Measurements from ENCODE around the gene TNFRSF11A. TPM values are rescaled to one million over a fixed set of nuclear protein-coding genes. Genes with fewer than 3 reads are reported as not detected.

TNFRSF11A gene
- total RNA-seq, result 1 to 10 TPM; 1.8 to 2.3 TPM
- under 1 TPM; 0.87 to 0.89 TPM for polyA plus RNA-seq (ENCODE audit: insufficient read length in 2 of 2)
- long read RNA-seq, donor 1, result 0 reads
- long read RNA-seq, donor 2, result 0 reads
- long read RNA-seq, donor 3, result 0 reads
- long read RNA-seq, donor 4, result 0 reads

GRCh38 chr18:62324917-62325805 is at the start of gene TNFRSF11A:
TNFRSF11A (plus strand) TSS chr18:62325310; CDS start chr18:62325353, 43 bp downstream.
- Histone ChIP-seq H3K27ac (ENCODE audit: low read depth, low read length) (no peak within 1 kb of the TSS), H3K4me3 (ENCODE audit: low read depth, low read length) (peak within 1 kb of the TSS; percentile 43), H3K27me3 (ENCODE audit: control insufficient read depth, insufficient read depth, low read length) (peaks cover 61% of the 10 kb centered on the region), H3K4me1 (ENCODE audit: control insufficient read depth, insufficient read depth, low read length) (peaks cover 21% of the 10 kb centered on the region), H3K36me3 (ENCODE audit: control insufficient read depth, insufficient read depth, low read length) (no peaks in the 10 kb centered on the region), H3K9me3 (ENCODE audit: control insufficient read depth, insufficient read depth, low read length) (no peaks in the 10 kb centered on the region)
- WGBS (ENCODE audit: insufficient coverage), result under 1% methylated on average over 99 of the region's 99 CpGs
- DNase-seq (ENCODE audit: low read depth in 4 of 6, low spot score in 6 of 6), result peak in 2 of 6 donors; percentile 43 to 49

- no peak overlapping the region for H3K27ac ChIP-seq (ENCODE audit: low read depth, low read length)
- no peaks in the 10 kb centered on the region for H3K4me1 ChIP-seq (ENCODE audit: control insufficient read depth, insufficient read depth, low read length)
- H3K36me3 ChIP-seq (ENCODE audit: control insufficient read depth, insufficient read depth, low read length), result peaks cover 3% of the 10 kb centered on the region
- no peaks in the 10 kb centered on the region for H3K9me3 ChIP-seq (ENCODE audit: control insufficient read depth, insufficient read depth, low read length)
- WGBS (ENCODE audit: insufficient coverage), result no CpG with 5 or more reads among the region's 1 CpG
- no peaks in the 10 kb centered on the region for H3K27me3 ChIP-seq (ENCODE audit: control insufficient read depth, insufficient read depth, low read length)
- no peak for DNase-seq (ENCODE audit: low read depth in 4 of 6, low spot score in 6 of 6)
- no peak overlapping the region for H3K4me3 ChIP-seq (ENCODE audit: low read depth, low read length)
These were observed 48.1 kb upstream of the TNFRSF11A start for GRCh38 chr18:62277045-62277444.

- no CpG with 5 or more reads among the region's 5 CpGs for WGBS (ENCODE audit: insufficient coverage)
- no peaks in the 10 kb centered on the region for H3K9me3 ChIP-seq (ENCODE audit: control insufficient read depth, insufficient read depth, low read length)
- H3K4me3 ChIP-seq (ENCODE audit: low read depth, low read length), result no peak overlapping the region
- no peaks in the 10 kb centered on the region for H3K27me3 ChIP-seq (ENCODE audit: control insufficient read depth, insufficient read depth, low read length)
- H3K4me1 ChIP-seq (ENCODE audit: control insufficient read depth, insufficient read depth, low read length), result no peaks in the 10 kb centered on the region
- no peak overlapping the region for H3K27ac ChIP-seq (ENCODE audit: low read depth, low read length)
- peaks cover 3% of the 10 kb centered on the region for H3K36me3 ChIP-seq (ENCODE audit: control insufficient read depth, insufficient read depth, low read length)
- DNase-seq (ENCODE audit: low read depth in 4 of 6, low spot score in 6 of 6), result no peak
These were observed 45.5 kb upstream of the TNFRSF11A start for GRCh38 chr18:62279561-62279960.

DNA sequence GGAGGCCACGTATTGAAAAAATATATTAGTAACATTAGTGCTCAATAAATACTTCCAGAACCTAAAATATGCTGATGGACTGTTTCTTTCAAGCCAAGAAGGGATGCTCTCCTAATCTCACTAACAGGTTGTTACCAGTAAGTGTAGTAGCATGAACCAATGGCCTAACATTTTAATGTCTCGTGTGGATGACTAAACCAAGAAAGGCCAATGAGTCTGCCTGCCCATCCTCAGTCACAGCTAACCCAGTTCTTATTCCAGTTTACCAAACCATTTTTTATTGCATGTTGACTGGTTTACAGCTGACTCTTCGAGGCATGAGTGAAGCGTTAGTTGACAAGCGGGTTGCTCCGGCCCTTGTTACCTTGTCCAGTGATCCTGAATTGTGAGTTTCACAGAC is 45.1 kb upstream of the TNFRSF11A start:
- Histone ChIP-seq H3K4me1 (ENCODE audit: control insufficient read depth, insufficient read depth, low read length) (no peaks in the 10 kb centered on the region), H3K27me3 (ENCODE audit: control insufficient read depth, insufficient read depth, low read length) (no peaks in the 10 kb centered on the region), H3K36me3 (ENCODE audit: control insufficient read depth, insufficient read depth, low read length) (no peaks in the 10 kb centered on the region), H3K4me3 (ENCODE audit: low read depth, low read length) (no peak overlapping the region), H3K27ac (ENCODE audit: low read depth, low read length) (no peak overlapping the region), H3K9me3 (ENCODE audit: control insufficient read depth, insufficient read depth, low read length) (no peaks in the 10 kb centered on the region)
- WGBS (ENCODE audit: insufficient coverage), result 98% methylated on average over 5 of the region's 6 CpGs
- DNase-seq (ENCODE audit: low read depth in 4 of 6, low spot score in 6 of 6), result no peak

GRCh38 chr18:62280786-62281185 is 44.3 kb upstream of the TNFRSF11A start:
- no peak overlapping the region for H3K4me3 ChIP-seq (ENCODE audit: low read depth, low read length)
- H3K36me3 ChIP-seq (ENCODE audit: control insufficient read depth, insufficient read depth, low read length), result peaks cover 3% of the 10 kb centered on the region
- WGBS (ENCODE audit: insufficient coverage), result no CpG with 5 or more reads among the region's 1 CpG
- H3K9me3 ChIP-seq (ENCODE audit: control insufficient read depth, insufficient read depth, low read length), result no peaks in the 10 kb centered on the region
- no peaks in the 10 kb centered on the region for H3K4me1 ChIP-seq (ENCODE audit: control insufficient read depth, insufficient read depth, low read length)
- H3K27ac ChIP-seq (ENCODE audit: low read depth, low read length), result no peak overlapping the region
- no peaks in the 10 kb centered on the region for H3K27me3 ChIP-seq (ENCODE audit: control insufficient read depth, insufficient read depth, low read length)
- no peak for DNase-seq (ENCODE audit: low read depth in 4 of 6, low spot score in 6 of 6)

- peak in 1 of 6 donors; percentile 7 for DNase-seq (ENCODE audit: low read depth in 4 of 6, low spot score in 6 of 6)
- H3K27ac ChIP-seq (ENCODE audit: low read depth, low read length), result no peak overlapping the region
- peaks cover 3% of the 10 kb centered on the region for H3K36me3 ChIP-seq (ENCODE audit: control insufficient read depth, insufficient read depth, low read length)
- no peak overlapping the region for H3K4me3 ChIP-seq (ENCODE audit: low read depth, low read length)
- H3K9me3 ChIP-seq (ENCODE audit: control insufficient read depth, insufficient read depth, low read length), result no peaks in the 10 kb centered on the region
- no peaks in the 10 kb centered on the region for H3K27me3 ChIP-seq (ENCODE audit: control insufficient read depth, insufficient read depth, low read length)
- H3K4me1 ChIP-seq (ENCODE audit: control insufficient read depth, insufficient read depth, low read length), result no peaks in the 10 kb centered on the region
- WGBS (ENCODE audit: insufficient coverage), result no CpG with 5 or more reads among the region's 1 CpG
These were observed 43.4 kb upstream of the TNFRSF11A start for GRCh38 chr18:62281684-62282083.

DNA sequence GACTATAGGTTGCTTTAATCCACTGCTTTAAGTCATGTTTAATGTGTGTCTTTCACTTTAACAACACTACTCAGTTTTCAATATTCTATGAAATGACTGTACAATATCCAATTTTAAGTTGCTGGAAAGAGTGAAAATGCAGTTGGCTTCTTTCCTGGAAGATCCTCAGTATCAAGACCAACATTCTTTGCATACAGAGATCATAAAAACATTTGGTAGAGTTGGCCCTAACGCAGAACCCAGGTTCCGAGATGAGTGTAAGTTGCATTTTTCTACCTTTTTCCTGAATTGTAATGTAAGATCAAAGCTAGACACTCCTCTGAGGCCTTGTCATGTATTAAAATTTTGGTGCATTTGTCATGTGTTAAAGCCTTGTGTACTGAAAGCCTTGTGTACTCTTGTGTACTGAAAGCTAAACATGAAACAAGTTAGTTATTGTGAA is 42.9 kb upstream of the TNFRSF11A start:
- peaks cover 3% of the 10 kb centered on the region for H3K36me3 ChIP-seq (ENCODE audit: control insufficient read depth, insufficient read depth, low read length)
- no peak overlapping the region for H3K27ac ChIP-seq (ENCODE audit: low read depth, low read length)
- DNase-seq (ENCODE audit: low read depth in 4 of 6, low spot score in 6 of 6), result peak in 1 of 6 donors; percentile 14
- WGBS (ENCODE audit: insufficient coverage), result no CpG with 5 or more reads among the region's 2 CpGs
- H3K27me3 ChIP-seq (ENCODE audit: control insufficient read depth, insufficient read depth, low read length), result no peaks in the 10 kb centered on the region
- no peaks in the 10 kb centered on the region for H3K9me3 ChIP-seq (ENCODE audit: control insufficient read depth, insufficient read depth, low read length)
- no peak overlapping the region for H3K4me3 ChIP-seq (ENCODE audit: low read depth, low read length)
- H3K4me1 ChIP-seq (ENCODE audit: control insufficient read depth, insufficient read depth, low read length), result no peaks in the 10 kb centered on the region

DNA sequence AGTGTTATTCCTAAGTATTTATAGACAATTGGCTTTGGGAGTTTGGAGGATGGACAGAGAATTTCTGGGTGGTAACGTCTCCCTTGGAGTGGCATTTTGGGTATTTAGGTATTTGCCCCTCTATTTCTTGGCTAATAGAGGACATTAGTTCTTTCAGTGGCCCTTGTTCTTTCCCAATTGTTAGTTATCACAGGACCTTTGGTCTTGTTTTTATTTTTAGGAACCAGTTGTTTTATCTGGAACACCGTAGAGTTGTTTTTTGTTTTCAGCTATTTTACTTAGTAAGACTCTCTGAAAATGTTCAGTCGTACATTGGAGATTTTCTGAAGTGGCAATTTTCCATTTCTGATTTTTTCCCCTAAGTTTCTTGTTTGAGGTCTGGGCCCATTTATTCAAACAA is 40.5 kb upstream of the TNFRSF11A start:
- Histone ChIP-seq H3K36me3 (ENCODE audit: control insufficient read depth, insufficient read depth, low read length) (peaks cover 3% of the 10 kb centered on the region), H3K4me1 (ENCODE audit: control insufficient read depth, insufficient read depth, low read length) (no peaks in the 10 kb centered on the region), H3K27ac (ENCODE audit: low read depth, low read length) (no peak overlapping the region), H3K9me3 (ENCODE audit: control insufficient read depth, insufficient read depth, low read length) (no peaks in the 10 kb centered on the region), H3K4me3 (ENCODE audit: low read depth, low read length) (no peak overlapping the region), H3K27me3 (ENCODE audit: control insufficient read depth, insufficient read depth, low read length) (no peaks in the 10 kb centered on the region)
- WGBS (ENCODE audit: insufficient coverage), result 80% methylated on average over 1 of the region's 3 CpGs
- DNase-seq (ENCODE audit: low read depth in 4 of 6, low spot score in 6 of 6), result no peak

GRCh38 chr18:62285281-62285680 is 39.8 kb upstream of the TNFRSF11A start:
- Histone ChIP-seq H3K27me3 (ENCODE audit: control insufficient read depth, insufficient read depth, low read length) (no peaks in the 10 kb centered on the region), H3K4me3 (ENCODE audit: low read depth, low read length) (no peak overlapping the region), H3K4me1 (ENCODE audit: control insufficient read depth, insufficient read depth, low read length) (no peaks in the 10 kb centered on the region), H3K36me3 (ENCODE audit: control insufficient read depth, insufficient read depth, low read length) (peaks cover 3% of the 10 kb centered on the region), H3K9me3 (ENCODE audit: control insufficient read depth, insufficient read depth, low read length) (no peaks in the 10 kb centered on the region), H3K27ac (ENCODE audit: low read depth, low read length) (no peak overlapping the region)
- DNase-seq (ENCODE audit: low read depth in 4 of 6, low spot score in 6 of 6), result no peak
- WGBS (ENCODE audit: insufficient coverage), result 100% methylated on average over 3 of the region's 6 CpGs

All from spinal cord (tissue), 10 donors.